Placental pericyte (primary cell): ENCODE results near the gene ADAMTS16. TPM values are rescaled to one million over a fixed set of nuclear protein-coding genes. Genes with fewer than 3 reads are reported as not detected.

Experiments used
- small RNA-seq: library from RNA; depleted of rRNA; stranded (forward); fragments of <200 nt; gene quantifications from one replicate; pipeline ENCODE3, GENCODE V24; 2012; ENCODE audit warnings: low replicate concordance
- total RNA-seq: library from RNA; depleted of rRNA; stranded (reverse); fragments of >200 nt; gene quantifications from 2 replicates; pipeline ENCODE4 v1.2.3, GENCODE V29; 2012

ADAMTS16 gene
- 0.22 and 0.57 TPM in 2 replicates for total RNA-seq

DNA sequence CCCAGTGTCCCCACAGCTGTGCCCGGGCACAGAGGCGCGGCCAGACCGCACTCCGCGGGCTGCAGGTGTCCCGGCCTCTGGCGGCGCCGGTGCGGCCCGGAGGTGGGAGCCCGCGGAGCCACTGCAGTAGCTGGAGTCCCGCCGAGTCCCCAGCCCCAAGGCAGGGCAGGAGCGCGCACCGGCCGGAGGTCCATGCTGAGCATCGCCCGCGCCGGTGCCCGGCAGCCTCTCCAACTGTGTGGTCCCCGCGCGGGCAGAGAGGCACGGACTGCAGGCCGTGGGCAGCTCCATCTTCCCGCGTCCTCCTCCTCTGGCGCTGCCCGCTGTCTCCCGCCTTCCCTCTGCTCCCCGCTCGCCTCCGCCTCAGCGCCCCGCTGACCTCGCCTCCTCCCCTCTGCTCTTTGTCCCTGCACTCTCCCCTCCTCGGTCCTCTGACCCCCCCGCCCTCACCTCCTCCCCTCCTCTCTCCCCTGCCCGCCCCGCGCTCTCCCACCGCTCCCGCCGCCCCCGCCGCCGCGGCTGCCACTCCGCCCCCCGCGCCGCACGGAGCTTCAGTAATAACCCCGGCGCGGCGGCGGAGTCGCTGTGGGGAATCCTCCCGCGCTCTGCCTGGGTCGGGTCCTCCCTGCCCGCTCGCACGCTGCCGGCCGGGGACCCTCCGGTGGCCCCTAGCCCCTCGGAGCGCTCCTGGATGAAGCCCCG, at the start of gene ADAMTS16:
TSS of gene ADAMTS16 (plus strand) at position 554 of the 702 bp plus-strand sequence. CDS start at position 692, 138 bp downstream.

Small RNA genes lying within 50 kb of the gene (small RNA-seq; reads per million reads assigned to genes)
- gene RN7SKP73, result not detected
